HG02870 (cell line): ENCODE data around the gene SCN4B.

ENCODE experiments used
- ATAC-seq: cut with Tn5 transposase; IDR thresholded peaks from one replicate; pipeline ENCODE4 v1.9.1; 2021; ENCODE audit warnings: mild to moderate bottlenecking, moderate library complexity; ENCODE audit not compliant: unreplicated experiment

The SCN4B gene

DNA sequence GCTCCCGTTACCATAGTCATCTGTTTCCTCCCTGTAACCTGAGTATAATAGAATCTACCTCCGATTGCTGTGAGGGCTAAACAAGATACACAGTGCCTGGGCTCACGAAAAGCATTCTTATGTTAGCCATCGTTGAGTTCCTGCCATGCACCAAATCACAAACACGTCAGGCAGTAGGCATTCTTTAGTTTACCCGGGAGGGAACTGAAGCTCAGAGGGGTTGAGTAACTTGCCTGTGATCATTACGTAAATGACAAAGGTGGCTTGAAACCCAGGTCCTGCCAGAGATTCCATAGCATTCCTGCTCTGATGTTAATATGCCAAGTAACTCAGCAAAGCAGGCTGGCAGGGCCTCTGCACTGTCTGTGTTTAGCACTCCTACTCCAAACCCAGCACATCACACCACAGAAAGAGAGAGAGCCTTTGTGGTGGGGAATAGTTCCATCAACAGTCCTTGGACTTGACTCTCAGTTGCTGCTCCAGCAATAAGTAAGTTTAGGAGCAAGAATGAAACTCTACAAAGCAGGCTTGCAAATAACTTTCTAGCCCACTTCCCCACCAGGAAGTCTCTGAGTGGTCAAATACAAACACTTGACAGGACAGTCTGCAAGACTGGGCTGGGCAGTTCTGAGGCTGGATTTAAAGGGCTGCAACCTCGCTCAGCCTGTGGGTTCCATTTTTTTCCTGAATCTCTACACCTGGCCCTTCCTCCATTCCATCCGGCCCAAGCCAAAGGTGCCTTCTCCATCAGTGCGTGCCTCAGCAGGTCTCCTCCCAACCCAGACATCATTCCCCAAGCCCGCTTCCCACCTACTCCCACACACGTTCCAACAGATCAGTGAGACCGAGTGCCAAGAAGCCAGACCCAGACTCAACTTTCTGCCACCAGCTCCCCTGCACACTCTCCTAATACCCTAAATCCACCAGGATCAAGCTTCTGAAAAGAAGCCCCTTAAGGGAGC lies 22.7 kb upstream of the SCN4B start:
- ATAC-seq = no peak

DNA sequence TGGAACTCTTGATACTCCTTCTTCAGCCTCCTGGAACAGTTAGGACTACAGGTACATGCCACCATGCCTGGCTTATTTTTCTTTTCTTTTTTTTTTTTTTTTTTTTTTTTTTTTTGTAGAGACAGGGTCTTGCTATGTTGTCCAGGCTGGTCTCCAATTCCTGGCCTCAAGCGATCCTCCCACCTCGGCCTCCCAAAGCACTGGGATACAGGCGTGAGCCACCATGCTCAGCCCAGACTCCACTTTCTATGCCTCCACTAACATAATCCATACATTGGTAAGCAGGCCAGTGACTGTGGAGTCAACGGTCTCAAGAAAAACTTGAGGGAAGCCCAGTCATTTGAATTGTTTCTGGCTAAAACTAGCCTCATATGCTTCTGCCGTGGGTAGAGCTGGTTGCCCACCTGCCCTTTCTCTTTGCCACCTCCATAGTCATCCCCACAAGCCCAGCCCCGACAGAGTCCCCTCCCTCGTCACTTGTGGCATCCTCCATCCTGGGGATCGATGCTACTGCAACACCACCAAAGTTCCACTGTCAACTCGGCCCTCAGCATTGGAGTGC lies 21.5 kb upstream of the SCN4B start:
- ATAC-seq = no peak

DNA sequence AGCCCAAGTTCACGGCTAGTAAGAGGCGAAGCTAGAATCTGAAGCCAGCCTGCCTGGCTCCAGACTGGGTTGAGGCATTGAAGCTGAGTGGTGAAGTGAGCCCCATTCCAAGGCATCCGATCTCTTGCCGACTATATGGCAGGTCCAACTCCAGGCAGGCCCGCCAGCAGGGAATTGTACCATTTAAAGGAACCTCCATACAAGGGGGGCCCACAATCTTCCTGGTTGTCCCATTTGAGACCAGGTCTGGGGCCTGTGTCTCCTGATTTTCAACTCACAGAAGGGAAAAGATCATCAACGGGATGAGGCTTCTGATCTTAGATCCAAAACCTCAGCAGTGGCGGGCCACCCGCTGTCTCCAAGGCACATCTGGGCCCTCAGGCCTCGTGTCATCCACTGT lies 19.7 kb upstream of the SCN4B start:
- no peak for ATAC-seq

DNA sequence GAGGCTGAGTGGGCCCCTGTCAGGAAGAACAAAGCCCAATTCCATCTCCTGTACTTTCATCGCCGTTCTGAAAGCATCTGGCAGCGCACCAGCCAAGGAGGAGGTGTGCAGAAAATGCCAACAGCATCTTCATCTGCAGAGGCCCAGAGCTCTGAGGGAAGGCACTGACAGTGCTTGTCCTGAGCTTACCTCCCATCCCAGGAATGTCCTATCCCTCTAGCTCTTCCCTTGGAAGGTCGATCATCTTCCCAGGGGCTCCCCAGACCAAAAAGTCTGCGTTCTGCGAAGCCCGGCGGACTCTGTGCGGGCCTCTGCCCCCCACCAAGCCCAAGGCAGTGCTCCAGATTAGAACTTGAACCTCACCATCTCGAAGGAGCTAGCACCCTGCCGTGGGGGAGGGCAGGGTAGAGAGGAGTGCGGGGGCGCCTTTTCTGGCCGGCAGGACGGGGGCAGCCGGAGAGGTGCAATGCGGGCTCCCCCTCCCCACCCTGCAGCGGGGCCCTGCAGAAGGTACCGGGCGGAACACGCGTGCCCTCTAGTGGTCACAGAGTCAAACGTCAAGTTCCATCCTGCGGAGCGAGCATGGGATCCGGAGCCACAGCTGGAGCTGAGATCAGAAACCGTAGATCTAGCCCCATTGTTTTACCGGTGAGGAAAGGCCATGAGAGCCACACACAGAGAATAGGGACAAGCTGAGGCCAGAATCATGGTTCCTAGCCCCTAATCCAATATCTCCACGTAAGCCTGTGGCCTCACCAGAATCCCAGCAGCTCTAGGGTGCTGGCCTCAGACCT lies 18.8 kb upstream of the SCN4B start:
- no peak for ATAC-seq

DNA sequence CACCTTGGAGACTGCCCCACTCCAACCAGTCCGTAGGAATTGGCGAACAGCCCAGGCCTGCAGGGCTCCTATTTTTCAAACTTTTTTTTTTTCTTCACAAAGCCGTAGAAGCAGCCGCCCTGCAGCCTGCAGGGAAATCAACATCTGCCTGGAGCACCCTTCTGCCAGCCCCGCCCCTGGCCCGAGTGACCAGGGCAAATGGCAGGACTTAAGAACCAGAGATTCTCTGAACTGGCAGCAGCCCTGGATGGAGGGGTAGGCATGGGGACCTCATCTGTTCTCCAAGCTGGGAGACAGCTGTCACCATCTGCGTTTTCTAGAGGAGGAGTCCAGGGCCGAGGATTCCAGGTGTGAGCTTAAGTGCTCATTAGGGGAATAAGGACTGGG lies 18.3 kb upstream of the SCN4B start:
- ATAC-seq = no peak

DNA sequence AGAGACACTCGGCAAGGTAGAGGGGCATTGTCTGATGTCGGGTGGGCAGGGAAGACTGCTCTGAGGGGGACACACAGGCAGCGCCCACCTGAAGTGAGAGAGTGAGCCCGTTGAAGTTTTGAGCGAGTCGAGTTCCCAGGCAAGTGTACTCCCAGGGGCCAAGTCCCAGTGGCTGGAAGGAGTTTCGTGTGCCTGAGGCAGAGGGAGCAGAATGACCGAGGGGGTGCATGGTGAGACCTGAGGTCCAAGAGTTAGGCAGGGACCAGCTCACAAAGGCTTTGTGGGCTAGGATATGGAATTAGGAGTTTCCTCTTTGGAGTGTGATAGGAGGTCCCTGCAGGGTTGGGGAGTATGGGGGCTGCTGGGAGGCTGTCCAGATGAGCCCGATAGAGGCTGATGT lies 17.6 kb upstream of the SCN4B start:
- no peak for ATAC-seq

DNA sequence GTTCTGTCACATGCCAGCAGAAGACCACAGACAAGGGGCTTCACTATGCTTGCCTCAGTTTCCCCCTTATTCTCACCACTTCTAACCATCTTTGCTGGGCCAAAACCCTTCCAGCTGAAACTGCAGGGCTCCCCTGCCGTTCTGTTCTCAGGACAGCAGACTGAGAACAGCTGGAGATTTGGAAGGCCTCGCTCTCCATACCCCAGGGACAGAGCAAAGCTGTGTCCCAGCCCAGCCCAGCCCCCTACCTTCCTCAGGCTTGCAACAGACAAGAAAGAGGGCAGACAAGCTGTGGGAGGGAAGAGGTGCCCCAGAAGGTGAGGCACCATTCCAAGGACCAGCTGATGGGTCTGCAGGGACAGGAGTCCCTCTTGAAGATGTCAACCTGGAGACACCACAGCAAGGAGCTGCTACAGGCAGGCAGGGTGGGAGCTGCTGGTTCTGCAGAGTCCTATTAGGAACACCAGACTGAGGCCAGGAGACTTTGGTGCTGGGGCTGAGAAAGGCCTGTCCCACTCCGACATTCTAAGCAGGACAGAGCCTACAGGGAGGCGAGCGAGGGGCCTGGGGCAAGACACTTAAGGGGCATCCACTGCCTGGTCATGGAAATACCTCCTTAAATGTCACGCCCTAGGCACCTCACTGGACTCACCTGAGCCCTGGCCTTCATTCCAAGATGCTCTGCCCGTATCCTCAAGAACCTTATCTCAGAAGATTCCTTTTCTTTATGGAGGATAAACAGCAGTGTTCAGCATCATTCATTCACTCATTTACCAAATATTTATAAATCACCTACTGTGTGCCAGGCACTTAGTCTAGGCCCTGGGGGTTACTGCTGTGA lies 16.9 kb upstream of the SCN4B start:
- no peak for ATAC-seq

DNA sequence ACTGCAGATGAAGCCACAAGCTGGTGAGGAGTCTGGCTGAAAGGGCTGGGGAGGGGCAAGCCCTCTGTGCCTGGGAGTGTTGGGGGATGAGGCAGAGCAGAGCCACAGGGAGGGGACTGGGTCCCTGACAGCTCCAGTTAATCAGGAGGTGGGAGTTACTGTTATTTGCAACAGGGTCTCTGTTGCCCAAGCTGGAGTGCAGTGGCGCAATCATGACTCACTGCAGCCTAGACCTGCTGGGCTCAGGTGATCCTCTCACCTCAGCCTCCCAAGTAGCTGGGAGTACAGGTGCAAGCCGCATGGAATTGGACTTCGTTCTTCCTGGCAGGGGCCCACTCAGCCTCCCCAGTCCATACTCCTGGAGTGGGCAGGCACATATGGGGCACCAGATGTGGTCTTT lies 16.1 kb upstream of the SCN4B start:
- no peak for ATAC-seq

DNA sequence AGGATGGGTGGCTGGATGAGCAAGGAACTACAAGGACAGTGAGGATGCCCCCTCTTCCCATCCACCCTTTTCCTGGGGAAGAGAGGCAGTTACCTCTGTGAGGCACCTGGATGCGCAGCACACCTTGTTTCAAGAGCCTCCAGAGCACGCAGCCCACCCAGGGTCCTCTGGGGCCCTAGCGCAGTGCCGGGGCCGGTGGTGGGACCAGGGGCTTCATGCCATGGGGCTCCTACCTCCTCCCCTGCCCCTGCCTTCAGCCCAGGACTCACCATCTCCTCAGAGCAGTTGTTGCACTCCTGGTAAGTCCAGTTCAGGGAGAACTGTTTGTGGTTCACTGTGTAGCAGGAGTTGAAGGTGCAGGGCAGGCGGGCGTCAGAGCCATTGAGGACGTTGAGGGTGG lies 15.7 kb upstream of the SCN4B start:
- no peak for ATAC-seq

DNA sequence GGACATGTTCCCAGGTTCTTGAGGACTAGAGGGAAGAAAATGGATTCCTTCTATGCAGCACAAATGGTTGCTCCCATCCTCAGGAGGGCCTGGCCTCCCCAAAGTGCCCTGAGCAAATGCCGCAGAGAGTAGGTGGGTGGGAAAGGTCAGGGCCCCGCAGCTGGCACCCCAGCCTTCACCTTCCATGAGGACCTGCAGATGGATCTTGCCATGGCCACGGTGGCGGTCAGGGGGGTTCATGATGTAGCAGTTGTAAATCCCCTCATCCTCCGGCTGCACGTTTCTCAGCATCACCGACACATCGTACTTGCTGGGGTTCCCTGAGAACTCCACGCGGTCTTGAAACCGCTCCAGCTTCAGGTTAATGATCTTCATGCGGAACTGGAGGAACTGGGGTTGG lies 15.3 kb upstream of the SCN4B start:
- no peak for ATAC-seq

DNA sequence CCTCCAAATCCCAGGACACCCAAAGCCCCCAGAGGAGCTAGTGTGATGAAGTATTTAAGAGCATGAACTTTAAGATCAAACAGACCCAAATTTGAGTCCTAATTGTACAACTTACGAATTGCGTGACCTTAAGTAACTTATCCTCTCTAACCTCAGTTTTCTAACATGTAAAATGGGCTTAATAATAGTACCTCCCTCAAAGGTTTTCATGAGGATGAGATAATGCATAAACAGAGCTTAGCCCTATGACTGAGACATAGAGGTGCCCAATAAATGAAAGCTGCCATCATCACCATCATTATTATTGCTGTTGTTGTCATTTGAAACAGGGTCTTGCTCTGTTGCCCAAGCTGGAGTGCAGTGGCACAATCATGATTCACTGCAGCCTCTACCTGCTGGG lies 14.6 kb upstream of the SCN4B start:
- ATAC-seq = no peak

DNA sequence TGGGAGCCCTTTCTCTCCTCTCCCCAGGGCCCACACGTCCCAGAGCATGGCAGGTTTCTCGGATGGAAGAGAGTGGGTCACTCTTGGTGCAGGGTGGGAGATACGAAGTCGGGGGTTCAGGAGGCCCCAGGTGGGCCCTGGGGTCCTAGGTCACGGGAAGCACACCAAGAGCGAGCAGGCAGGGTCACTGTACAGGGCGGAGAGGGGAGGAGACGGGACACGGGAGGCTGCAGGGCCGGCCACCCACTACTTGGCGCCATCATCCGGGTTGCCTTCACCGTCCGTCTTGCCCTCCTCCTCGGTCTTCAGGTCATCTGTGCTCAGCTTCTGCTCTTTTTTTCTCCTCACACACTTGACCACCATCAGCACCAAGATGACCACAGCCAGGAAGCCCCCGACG lies 14.0 kb upstream of the SCN4B start:
- no peak for ATAC-seq

DNA sequence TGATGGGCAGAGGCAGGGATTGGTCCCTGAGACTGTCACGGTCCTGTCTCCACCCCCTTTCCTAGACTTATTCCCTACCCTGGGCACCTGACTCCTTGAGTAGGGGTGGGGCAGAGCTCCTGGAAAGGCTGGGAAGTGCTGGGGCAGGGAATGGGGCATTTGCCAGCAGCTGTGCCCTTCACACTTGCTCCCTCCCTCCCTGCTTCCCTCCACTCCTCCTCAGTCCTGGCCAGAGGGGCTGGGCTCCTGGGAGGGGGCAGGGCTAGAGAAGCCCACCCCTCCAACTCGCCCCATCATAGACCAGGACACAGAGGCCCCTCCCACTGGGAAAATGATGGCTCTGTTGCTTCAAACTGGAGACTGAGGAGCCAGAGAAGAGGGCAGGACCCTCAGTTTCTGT lies 12.3 kb upstream of the SCN4B start:
- no peak for ATAC-seq

DNA sequence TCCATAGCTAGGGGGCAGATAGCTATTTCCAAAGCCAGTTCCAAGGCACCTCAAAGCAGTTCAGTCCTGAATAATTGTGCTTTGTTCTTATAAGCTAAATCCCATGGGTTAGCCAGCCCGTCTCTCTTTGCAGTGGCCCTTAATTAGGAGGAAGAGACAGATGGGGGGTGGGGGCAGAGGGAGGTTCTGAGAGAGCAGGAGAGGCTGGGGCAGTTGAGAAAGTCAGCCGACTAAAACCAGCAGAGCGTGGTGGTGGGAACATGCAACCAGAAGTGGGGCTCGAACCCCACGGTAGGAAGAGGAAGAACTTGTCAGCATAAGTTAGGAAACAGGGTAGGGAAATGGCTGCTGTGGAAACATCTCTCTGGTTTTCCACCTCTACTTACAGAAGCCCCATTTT lies 10.9 kb upstream of the SCN4B start:
- ATAC-seq = no peak

DNA sequence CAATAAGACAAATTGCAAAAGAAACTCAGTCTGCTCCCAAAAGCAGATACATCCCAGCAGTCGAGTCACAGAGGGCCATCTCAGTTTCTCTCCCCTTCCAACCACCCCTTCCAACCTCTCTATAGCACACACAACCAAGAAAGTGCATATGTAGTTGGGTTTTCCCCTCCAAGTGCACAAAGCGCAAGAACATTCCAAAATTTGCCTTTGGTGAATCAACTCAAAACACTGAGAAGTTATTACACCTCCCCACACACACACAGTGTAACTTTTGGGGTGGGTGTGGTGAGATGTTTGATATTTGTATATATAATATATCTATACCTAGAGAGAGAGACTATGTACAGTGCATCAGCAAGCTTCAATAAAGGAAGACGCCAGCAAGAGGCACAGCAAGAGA lies 10.2 kb upstream of the SCN4B start:
- ATAC-seq = no peak

DNA sequence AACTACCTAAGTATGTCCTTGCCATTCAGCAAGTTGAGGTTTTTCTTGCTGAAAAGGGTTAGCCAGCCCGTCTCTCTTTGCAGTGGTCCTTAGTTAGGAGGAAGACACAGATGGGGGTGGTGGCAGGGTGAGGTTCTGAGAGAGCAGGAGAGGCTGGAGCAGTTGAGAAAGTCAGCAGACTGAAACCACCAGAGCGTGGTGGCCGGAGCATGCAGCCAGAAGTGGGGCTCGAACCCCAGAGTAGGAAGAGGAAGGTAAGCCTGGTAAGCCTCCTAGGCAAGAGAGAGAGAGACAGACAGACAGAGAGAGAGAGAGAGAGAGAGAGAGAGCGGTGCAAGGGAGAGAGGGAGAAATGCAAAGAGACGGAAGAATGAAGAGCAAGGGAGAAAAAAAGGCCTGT lies 9.2 kb upstream of the SCN4B start:
- no peak for ATAC-seq

DNA sequence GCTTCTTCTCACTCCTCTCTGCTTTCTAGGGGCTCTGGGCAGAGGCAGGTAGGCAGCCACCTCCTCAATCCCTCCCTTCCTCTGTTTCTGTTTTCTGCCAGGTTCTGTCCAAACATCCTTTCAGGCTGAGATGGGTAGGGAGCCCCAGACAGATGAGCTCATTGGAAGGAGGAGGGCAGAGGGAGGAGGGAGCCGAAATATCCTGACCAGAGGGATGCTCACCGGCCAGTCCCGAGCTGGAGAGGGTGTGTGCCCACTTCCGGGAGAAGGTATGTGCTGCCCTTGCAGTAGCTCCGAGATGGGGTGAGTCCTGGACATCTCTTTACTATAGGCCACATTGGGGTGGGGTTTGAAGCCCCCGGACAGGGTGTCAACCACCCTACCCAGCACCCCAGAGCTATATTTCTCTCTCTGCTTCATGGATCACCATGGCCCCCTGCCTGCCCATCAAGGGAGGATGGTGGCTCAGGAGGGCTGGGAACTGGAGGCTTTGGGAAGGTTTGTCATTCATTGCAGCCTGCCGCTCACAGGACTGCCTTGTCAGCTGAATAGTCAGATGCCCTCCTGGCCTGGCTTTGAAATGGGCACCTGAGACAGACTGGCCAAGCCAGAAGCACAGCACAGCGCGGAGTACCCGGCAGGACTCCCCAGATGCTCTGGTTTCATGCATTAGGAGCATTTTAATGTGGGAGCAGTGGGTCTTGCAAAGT lies 4.7 kb upstream of the SCN4B start:
- ATAC-seq = no peak

DNA sequence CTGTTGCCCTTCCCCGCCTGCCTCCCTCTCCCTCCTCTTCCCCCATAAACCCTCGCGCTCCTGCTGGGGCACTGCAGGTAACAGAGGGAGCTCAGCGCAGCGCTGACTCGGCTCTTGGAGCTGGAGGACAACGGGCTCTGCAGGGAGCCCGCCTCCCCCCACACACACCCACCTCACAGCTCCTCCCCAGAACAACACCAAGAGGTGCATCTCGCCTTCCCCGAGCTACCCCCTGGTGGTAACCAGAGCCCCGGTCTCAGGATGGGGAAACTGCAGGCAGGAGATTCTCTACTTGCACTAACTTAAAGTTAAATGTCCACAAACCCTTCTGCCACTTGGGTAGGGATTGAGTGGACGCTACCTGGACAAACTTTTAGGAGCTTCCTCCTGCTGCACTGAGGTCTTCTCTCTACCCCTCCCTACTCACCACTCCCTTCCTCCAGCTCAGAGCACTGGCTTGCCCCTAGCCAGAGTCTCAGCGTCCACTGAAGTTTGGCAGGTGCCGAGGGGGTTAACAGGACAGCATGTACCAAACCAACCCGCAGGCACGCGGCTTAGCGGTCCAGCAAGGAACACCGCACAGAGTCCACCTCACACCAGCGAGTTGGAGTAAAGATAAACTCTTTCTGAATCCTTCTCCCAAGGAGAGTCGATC lies 4.0 kb upstream of the SCN4B start:
- ATAC-seq = no peak

DNA sequence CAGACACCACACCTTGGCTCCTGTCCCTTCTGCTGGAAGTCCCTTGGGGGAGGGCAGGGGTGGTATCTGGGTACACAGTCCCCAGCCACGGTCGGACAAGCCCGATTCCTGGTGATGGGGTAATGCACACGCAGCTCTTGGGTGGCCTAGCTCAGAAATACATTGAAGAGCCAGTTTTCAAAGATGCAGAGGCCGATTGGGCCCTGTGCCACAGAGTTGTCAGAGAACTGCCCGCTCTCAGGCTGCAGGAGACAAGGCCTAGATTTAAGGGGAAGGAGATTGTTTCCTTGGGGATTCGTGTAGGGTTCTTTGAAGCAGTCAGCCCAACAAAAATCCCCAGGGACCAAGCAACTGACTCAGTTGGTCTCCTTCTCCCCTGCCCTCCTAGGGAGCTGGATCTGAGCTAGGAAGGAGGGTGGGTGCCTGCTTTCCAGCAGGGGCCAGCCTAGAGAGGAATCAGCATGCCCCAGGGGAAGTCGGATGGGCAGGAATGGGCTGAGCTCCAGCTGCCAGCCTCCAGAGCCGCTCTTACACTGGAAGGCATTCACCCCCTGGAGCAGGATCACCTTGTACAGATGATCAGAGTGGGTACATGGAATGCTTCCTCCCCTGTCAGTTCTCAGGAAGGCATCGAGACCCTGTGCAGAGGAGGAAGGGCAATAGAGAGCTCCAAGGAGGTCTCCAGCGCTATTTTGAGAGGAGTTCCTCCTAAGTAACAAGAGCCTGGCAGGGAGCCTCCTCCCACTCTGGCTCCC lies 3.3 kb upstream of the SCN4B start:
- no peak for ATAC-seq
